Measurements from ENCODE around the gene PPT1. TPM values are rescaled to one million over a fixed set of nuclear protein-coding genes. Genes with fewer than 3 reads are reported as not detected.

Gene PPT1
- 41.7 and 42.4 TPM in 2 replicates for total RNA-seq

DNA sequence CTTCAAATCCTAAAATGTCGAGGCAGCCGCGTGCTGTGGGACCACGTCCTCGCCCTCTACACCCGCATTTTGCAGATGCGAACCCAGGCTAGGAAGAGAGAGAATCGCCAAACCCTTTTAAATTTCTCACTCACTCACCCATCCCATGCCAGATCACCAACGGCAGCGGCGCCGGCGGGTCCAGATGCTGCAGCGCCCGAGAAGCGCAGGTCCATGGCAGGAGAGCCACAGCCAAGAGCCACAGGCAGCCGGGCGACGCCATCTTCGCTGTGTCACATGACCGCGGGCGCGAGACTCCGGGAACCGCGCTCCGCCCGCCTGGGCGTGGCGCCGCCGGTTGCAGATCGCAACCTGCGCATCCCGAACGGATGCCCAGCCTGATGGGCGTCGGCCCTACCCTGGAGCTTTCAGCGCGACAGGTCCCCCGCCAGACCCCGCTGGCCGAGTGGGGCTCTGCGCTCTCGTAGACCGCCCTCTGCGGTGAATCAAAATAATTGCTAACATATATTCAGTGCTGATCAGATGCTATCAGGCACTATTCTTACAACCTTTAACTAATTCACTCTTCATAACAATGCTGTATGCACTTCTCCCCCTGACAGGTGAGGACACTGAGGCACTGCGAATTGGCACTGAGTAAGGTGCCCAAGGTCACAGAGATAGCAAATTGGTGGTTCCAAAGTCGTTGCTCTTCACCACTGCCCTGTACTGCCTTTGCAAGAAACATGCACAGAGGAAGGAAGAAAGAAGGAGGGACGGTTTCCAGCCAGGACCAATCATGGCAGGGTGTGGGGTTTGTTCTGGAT, at the start of gene PPT1:
PPT1 (minus strand) TSS at position 276 of the 806 bp plus-strand sequence; CDS start at position 262, 14 bp downstream.

DNA sequence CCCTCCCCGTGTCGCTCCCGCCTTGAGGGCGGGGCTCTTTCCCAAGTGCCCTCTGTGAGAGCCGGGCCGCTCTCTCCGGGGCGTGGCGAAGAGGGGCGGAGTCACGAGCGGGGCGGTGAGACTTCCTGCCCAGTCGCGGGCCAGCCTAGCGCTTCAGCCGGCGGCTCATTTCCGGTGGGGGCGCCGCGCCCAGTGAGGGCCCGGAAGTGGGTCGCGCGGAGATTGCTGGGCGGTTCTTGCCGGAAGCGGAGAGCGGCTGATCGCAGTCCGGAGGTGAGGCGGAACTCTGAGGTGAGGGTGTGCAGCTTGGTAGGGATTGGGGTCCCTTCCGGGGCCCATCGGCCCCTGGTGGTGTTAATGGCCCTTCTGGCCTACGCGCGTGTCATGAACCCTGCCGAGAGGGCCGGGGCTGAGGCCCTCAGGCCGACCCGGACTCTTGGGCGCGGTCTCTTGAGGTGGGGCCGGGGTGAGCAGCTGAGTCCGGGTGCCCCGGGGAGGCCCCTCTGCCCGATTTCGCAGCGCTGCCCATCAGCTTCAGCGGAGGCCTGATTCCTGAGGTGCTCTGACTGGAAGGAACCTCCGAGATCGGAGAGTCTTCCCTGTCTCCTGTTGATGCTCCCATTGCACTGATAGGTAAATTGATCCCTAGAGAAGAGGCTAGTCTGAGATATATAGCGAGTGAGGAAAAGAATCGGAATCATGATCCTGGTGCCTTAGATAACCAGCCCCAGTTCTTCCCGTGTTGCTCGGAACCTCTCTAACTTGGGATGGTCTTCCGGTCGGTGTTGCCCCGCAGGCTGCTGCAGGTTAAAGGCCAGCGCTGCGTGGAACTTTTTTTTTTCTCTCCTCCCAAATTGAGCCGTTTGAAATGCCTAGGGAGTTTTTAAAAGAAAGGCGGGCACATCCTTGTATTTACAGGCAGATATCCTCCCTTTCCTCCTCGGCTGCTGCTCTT, 56.3 kb downstream of the PPT1 start, which contains the start of gene CAP1:
CAP1 (plus strand) TSS at position 219 of the 955 bp plus-strand sequence. CDS start 18,618 bp downstream, outside the sequence.

Other genes starting within 250 kb of the PPT1 start
- gene TRIT1, start 213.7 kb downstream of the PPT1 start, total RNA-seq: 20.1 and 23.8 TPM in 2 replicates
- 9.7 and 12.2 TPM in 2 replicates for gene MYCL, start 195.3 kb downstream of the PPT1 start, total RNA-seq
- 23.6 and 30.8 TPM in 2 replicates for gene MFSD2A, start 142.1 kb downstream of the PPT1 start, total RNA-seq
- 328 and 376 TPM in 2 replicates for gene CAP1, start 56.5 kb downstream of the PPT1 start, total RNA-seq
- gene RLF, start 64.1 kb upstream of the PPT1 start, total RNA-seq: 11.6 and 13.7 TPM in 2 replicates
- not detected in 2 replicates for gene TMCO2, start 150.7 kb upstream of the PPT1 start, total RNA-seq
- 37.5 and 45.6 TPM in 2 replicates for gene ZMPSTE24, start 161.0 kb upstream of the PPT1 start, total RNA-seq
- 0.88 and 1.1 TPM in 2 replicates for gene COL9A2, start 220.0 kb upstream of the PPT1 start, total RNA-seq